GM12875 (cell line): ENCODE measurements around the gene SLC38A3.

ENCODE experiments used
- H3K4me3 ChIP-seq: one replicate; pipeline ENCODE4 v1.5.1; 2011; ENCODE audit warnings: low read depth, low read length, control low read depth
- TF ChIP-seq, protein P1 (sequence below): IDR thresholded peaks from 2 replicates; pipeline ENCODE4 v1.5.1; 2011; ENCODE audit warnings: low read depth, mild to moderate bottlenecking, control low read depth, inconsistent platforms, low read length, moderate library complexity, borderline replicate concordance; ENCODE audit not compliant: insufficient read depth

Gene SLC38A3

DNA sequence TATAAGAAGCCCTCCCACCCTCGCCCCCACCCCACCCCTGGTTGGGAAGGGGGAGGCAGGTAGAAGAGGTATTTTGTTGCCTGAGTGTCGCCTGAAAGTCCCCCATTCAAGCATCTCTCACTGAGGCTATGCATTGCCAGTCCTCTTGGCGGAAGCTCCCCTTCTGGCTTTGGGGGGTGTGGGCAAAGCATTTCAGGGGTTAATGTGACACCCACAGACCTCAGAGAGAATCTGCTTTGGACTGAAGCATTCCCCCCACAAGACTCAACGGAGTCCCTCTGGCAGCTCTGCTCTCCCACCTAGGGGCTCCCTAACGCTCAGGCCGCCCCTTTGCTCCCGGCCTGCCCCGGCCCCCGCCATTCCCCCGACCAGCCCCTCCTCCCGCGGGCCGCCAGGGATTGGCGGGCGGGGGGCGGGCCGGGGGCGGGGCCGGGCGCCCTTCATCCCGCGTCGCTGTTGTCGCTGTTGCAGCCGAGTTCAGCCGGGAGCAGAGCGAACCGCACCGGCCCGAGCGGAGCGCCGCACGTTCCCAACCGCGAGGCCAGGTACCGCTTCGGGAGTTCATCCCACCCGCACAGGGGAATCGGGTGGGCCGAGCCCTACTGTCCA is at the start of gene SLC38A3:
Gene SLC38A3 (plus strand): TSS at position 468 of the 609 bp plus-strand sequence. CDS start 8,929 bp downstream, outside the sequence.
- TF ChIP-seq, protein P1, sequence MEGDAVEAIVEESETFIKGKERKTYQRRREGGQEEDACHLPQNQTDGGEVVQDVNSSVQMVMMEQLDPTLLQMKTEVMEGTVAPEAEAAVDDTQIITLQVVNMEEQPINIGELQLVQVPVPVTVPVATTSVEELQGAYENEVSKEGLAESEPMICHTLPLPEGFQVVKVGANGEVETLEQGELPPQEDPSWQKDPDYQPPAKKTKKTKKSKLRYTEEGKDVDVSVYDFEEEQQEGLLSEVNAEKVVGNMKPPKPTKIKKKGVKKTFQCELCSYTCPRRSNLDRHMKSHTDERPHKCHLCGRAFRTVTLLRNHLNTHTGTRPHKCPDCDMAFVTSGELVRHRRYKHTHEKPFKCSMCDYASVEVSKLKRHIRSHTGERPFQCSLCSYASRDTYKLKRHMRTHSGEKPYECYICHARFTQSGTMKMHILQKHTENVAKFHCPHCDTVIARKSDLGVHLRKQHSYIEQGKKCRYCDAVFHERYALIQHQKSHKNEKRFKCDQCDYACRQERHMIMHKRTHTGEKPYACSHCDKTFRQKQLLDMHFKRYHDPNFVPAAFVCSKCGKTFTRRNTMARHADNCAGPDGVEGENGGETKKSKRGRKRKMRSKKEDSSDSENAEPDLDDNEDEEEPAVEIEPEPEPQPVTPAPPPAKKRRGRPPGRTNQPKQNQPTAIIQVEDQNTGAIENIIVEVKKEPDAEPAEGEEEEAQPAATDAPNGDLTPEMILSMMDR: no peak
- no peak within 1 kb of the TSS for H3K4me3 ChIP-seq

DNA sequence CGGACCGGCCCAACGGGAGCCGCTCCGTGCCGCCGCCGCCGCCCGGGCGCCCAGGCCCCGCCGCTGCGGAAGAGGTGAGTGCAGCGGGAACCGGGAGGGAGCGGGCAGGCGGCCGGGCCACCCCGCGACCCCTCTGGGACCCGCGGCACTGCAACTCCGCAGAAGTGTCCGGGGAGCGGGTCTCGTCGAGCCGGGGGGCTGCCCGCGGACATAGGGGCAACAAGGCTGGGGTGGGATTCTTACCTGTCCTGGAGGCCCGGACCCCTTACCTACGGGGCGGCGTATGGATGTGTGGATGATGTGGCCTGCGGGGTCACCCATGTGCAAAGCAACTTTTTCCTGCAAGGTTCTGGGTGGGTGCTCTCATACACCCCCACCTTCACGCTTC is 49.6 kb upstream of the SLC38A3 start:
- H3K4me3 ChIP-seq: no peak overlapping the region
- TF ChIP-seq, protein P1: no peak

DNA sequence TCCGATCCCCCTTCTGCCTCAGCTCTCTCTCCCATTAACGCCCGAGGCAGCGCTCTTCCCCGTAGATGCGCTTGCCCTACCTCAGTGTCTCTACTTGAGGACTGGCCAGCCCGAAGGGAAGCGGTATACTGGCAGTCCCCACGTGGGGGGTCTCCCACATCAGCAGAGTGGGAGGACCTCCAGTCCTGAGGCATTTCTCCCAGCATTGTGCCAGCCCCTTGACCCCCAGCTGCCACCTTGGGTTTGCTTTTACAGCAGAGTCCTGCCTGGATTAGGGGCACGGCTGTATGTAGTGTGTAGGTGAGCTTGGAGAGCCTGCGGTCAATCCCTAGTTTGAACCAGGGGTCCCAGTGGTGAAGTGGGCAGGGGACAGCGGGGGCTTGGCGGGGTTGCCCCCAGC is 49.2 kb upstream of the SLC38A3 start:
- no peak overlapping the region for H3K4me3 ChIP-seq

DNA sequence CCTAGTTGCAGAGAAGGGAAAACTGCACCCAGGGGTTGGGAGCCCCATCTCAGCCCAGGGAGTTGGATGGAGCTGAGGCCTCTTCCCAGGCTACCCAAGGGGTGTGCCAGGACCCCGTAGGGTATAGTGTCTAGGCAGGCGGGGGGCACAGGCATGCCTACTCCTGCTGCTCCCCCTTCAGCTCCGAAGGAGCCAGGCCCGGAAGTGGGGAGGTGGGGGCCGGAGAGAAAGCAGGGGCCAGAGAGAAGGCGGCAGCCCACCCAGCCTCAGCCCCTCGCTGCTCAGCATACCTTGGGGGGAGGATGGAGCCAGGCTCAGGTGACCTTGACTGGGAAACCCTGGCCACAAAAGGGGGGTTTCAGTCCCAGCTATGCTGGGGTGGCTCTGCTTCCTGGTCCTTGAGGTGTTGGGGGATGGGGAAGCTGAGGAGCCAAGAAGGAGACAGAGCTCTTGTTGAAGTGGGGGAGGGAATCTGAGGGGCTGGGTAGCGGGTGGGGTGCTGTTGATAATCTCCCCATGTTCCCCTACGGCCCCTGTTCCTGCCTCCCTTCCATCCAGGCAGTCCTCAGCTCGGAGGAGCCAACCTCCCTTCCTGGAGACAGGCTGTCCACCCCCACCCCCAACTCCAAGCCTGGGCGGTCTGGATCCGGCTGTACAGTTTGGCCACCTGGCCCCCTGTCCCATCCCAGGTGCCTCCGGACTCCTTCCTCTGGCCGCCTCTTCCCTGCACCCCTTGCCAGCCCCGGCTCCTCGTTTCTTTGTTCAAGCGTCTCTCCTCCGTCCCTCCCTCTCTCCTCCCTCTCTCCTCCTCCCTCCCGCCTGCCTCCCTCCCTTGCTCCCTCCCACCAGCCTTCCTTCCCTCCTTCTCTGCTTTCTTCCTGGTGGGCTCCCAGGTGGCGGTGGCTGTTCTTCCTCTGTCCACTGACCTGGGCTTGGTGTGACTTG is 48.2 kb upstream of the SLC38A3 start:
- H3K4me3 ChIP-seq: no peak overlapping the region
- TF ChIP-seq, protein P1: no peak

More for the DNA sequence above, 49.2 kb upstream of the SLC38A3 start:
- TF ChIP-seq, protein P1: no peak

DNA sequence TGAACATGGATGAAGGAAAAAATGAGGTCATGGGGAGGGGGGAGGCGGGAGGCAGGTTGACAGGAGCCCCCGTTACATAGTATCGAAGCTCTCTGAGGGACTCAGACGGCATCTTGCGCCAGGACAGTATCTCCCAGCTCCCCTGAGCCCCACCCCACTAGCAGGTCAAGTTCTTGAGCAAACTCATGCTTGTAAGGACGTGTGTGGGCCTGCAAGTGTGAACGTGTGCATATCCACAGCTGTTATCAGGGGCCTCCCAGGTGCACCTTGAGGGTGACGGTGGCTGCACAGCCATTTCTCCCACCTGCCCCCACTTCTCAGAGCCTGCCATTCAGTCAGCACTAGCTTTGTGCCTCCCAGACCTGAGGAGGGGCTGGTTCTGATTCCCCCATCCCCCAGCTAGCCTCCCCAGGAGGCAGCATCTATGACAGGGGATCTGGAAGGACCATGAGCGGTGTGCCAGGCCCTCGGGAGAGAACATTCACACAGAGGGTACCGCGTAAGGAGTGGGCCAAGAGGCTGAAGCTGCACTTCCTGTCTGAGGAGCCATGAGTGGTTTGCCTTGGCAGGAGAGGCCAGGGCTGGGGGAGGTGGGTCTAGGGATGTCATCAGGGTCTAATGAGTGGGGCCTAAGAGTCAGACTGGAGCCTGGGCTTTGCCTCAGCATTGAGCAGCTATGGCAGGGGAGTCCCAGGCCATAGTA is 47.1 kb upstream of the SLC38A3 start:
- TF ChIP-seq, protein P1: no peak

DNA sequence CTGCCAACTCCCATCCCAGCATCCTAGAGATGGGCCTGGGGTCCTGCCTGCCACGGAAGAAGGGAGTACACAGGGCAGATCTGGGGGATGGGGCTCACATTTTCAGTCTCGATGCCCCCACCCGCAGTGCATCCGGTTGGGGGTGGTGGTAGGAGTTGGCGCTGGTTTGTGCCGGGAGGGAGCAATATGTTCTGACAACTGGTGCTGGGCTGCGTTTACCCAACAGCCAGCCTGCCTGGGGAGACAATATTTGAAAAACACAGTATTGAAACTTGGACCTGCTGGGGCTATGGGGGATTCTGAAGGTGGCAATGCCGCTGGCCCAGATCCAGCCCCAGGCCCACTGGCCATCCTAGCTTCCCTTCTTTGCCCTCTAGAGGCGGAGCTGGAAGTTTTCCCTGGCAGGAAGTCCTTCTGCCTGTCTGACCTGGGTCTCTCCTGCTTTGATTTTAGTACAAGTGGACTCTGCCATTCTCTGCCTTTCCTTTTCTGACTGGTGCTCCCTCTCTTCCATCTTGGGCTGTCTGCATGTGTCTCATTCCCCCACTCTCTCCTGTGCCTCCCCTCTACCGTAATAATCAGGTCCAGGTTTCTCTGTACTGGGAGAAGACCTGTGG is 46.4 kb upstream of the SLC38A3 start:
- TF ChIP-seq, protein P1: no peak
- H3K4me3 ChIP-seq: no peak overlapping the region

More for the DNA sequence above, 47.1 kb upstream of the SLC38A3 start:
- no peak overlapping the region for H3K4me3 ChIP-seq
